Right forelimb (tissue), 1 donor: ENCODE data around the gene NTRK2.

Experiments
- DNase-seq: peaks from one replicate; pipeline ENCODE4 v3.0.0-alpha.2; 2018

NTRK2 gene

DNA sequence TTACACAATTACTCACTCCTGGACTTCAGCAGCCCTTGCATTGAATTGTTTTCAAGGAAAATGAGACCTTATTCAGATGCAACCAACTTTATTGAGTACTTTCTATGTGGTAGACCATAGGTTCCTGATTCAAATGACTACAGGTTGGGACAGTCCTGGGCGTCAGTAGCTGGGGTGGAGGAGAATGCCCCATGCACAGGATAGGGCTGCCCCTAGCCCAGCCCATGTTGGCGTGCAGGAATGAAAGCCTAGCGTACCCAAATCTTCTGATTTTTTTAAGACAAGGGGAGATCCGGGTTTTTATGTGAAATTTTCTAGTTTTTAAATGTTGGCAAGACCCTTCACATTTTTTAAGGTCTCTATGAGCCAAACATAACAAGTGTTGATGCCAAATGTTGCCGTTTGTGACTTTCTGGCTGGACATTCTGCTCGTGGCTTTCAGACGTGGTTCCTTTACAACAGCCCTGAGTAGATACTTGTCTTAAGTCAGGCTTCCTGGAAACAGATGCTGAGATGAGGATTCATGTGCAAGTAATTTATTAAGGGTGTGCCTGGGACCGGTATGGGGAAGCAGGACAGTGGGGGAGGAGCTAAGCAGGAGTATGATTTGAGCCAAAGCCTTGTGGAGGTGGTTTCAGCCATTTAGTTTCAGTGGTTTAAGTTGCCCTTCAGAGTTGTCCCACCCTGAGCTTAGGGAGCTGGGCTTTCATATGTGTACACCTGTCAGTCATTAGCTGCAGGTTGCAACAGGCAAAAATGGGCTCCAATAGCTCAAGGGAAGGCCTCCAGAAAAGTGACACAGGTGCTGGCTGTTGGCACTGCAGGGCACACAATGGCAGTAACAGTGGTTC, 154.1 kb downstream of the NTRK2 start:
- no peak for DNase-seq

DNA sequence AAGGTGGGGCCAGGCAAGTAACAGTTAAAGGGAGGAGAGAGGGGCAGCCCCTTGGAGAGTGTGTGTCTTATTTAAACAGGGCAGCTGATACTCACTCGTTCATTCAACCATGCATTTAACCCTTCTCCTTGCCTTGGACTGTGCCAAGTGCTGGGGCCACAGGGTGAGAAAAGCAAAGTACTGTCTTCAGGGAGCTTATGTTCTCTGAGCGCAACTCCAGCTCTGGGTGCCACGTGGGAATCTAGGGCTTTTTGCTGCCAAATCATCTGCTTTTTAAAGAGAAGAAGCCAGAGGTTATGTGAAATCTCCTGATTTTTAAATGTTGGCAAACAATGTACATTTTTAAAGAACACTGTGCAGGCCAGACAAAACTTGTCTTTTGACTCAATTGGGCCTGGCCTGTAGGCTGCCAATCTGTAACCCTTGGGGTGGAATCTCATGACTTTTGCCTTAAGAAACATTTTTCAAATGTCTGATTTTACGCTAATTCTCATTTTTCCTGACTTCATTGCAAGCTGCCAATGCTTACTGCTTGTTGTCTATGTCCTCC, 157.8 kb downstream of the NTRK2 start:
- no peak for DNase-seq

DNA sequence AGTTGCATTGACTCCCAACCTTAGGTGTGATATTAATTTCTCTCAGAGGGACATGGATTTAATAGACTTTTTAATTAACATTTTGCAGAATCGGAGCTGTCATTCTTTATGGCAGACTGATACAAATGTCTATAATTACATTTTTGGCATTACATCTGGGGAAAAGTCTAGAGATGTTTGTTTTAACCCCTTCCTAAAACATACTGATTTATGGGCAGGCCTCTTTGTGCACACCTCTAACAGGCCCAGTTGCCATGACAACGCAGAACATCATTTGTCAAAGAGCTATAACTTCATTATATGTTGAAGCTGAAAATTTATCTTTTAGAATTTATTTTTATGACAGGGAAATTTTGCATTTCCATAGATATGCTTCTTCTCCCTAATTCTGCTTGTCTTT, 158.5 kb downstream of the NTRK2 start:
- DNase-seq: no peak

DNA sequence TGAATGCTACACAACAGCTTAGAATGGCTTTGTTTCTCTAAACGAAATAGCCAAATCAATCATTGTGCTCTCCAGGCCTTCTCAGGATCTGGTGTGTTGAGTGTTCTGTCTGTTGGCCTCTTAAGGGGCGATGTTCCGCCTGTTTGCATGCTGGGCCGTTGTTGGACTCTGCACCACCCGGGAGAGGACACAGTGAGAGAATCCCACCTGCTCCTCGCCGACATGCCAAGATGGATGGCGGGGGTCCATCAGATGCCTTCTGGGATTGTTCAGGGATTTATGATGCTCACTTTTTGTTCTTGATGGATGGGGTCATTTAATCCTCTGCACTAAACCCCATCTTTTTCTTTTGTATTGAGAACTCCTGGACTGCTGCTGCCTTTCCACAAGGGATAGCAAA, 159.9 kb downstream of the NTRK2 start:
- no peak for DNase-seq

DNA sequence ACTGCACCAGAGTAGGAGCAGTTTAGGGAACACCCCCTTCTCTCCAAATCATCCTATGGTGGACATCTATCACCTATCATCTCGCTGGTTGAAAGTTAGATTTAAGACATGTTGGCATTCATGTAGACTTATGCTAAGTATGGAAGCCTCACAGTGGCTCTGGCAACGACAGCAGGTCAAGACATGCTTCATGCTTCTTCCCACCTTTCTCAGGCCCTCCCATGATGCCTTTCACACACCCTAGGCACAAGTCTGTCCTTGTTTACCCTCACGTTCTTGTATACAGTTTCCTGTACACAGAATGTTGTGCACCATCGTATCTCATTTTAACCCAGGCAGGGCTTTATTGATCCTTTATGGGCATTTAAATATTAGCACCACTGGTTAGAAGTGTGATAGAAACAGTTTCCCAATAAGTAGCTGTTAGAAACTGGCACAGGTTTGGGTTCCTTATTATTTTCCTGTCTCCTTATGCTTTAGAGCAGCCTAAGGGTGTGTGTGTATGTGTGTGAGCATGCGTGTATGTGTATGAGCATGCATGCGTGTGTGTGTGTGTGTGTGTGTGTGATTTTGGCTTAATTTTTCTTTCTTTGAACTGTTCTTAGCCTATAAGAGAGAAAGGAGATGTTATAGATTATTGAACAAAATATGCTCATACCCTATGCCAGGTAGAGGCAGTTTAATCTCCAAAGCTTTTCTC, 160.6 kb downstream of the NTRK2 start:
- no peak for DNase-seq

DNA sequence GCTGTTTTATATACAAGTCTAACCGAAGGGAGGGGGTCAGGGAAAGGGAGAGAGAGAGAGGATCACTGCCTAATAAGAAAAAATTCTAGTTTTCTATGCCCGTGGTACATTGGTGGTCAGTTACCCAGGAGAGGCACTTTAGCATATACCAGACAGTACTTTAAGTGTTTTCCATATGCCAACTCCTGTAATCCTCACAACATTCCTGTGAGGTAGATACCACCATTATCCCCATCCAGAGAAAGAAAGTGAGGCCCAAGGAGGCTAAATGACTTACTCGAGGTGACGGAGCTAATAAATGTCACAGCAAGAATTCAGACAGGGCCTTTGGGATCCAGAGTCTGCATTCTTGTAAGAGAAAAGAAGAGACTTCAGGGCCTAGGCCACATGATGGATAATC, 161.8 kb downstream of the NTRK2 start:
- no peak for DNase-seq

DNA sequence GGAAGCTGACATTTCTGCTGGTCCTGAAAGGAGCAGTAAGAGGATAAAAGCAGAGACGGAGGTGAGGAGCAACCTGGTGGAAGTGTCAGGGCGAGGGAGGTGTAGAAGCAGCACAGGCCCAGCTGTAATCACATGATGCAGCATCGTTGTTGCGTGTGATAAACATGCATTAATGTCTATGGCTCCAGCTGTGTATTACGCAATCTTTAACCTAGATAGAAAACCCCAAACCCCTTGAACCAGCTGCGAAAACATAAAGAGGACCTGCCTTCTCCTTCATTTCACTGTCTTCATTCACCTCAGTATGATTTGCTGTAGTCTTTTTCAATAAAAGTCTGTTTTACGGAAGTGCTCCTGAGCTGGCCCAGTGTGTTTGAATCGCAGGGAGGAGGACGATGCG, 162.9 kb downstream of the NTRK2 start:
- no peak for DNase-seq

DNA sequence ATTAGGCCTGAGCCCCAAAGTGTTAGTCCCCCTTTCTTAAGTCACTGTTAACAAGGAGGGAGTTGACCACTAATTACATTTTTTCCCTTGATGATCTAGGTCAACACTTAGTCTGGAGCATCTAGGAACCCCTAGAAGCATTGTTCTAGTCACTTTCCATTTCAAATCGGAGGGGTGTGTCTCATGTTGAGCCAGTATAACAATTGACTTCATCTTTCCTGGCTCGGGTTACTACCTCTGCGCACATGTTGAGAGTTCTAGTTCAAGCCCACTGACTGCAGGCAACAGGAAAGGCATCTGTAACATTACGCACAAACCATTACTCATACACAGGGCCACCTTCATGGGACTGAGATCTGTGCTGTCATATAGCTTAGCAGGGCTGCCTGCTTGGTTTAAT, 164.9 kb downstream of the NTRK2 start:
- no peak for DNase-seq

DNA sequence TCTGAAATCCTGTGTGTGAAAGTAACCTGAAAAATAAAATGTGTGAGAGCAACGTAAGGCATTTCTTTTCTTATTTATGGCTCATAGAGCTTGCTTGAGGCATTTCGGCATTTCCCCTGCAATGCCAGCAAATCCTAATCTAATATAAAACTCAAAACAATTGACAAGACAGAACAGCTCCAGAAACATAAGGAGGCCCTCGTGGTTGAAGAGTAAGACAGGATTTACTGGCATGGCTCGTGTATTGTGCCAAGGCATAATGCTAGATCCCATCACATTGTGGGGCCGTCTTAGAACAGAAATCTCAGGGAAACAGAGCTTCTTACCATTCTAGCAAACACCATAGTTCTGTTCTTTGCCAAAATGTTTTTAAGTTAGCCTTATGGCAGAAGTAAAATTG, 166.2 kb downstream of the NTRK2 start:
- DNase-seq: no peak

DNA sequence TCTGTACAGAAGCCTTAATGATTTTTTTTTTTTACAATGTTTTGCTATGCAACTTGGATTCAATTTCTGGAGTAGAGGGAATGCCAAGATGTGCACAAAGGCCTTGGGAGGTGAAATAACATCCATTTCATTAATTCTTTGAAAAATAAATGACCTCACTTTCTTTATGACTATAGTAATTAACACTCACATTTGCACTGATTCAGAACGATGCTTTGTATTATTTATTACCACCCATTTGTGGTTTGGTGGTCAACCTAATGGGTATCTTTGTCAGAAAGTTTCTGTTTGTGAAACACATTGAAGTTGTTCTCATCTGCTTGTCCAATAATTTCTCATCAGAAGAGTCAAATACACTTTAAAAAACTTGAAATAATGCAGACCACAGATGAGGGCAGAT, 169.3 kb downstream of the NTRK2 start:
- no peak for DNase-seq

DNA sequence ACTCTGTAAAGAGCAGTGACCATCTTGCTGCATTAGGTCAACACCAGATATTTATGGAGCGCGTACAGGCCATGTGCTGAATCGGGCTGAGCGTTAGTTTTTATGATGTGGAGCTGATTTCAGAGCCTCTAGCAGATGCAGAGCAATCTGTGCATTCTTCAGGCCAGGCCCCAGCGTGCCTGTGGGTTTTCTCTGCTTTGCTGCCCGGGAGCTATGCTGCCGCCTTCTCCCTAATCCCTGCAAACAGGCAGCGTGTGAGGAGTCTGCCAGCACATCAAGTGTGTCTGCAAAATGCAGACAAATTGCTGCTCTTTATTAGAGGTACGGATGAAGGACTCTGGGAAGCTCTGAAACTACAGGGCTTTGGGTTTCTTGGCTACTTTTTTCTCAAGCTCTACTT, 170.0 kb downstream of the NTRK2 start:
- DNase-seq: peak; percentile 67

DNA sequence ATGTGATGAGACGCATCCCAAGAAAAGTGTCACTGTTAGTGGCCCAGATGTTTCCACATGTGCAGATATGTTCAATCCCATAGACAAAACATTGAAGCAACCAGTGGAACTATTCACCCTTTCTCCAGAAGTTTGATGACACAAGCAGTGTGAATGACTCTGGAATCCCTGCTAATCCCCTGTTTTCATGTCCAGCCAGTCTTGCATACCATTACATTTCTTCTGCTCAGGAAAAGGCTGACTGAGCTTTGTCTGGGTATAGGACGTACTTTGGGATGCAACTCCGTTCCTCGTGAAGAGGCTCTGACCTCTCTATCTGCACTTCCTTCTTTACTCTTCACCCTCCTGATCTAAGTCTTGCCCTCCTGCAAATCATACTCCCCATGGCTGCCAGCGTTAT, 172.4 kb downstream of the NTRK2 start:
- DNase-seq: no peak

DNA sequence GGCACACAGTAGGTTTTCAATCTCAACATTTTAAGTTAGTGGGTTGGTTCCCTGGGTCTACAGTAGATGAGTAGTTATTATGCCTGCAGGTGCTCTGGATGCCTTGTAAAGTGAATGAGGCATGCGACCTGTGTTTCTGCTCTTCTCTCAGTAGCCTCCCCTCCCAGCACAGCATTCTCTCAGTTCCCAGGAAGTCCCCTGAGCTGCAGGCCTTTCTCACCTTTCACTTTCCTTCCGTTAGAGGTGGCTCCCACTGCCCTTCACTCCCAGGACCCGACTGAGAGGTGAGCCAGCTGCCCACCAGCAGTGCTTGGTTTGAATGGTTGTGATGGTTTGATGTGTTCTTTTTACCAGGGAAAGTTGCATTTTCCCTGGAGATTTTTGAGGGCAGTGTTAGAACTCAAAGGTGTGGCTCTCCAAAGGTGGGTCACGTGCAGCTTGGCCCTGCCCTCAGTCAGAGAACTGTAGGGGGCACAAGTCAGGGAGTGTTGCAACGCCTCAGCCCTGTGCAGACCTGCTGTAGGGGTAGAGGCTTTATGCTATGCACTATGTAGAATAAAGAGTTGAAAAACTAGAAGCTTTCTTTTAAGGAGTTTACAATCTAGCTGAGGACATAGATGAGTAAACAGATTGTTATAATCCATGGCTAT, 173.8 kb downstream of the NTRK2 start:
- DNase-seq: no peak

DNA sequence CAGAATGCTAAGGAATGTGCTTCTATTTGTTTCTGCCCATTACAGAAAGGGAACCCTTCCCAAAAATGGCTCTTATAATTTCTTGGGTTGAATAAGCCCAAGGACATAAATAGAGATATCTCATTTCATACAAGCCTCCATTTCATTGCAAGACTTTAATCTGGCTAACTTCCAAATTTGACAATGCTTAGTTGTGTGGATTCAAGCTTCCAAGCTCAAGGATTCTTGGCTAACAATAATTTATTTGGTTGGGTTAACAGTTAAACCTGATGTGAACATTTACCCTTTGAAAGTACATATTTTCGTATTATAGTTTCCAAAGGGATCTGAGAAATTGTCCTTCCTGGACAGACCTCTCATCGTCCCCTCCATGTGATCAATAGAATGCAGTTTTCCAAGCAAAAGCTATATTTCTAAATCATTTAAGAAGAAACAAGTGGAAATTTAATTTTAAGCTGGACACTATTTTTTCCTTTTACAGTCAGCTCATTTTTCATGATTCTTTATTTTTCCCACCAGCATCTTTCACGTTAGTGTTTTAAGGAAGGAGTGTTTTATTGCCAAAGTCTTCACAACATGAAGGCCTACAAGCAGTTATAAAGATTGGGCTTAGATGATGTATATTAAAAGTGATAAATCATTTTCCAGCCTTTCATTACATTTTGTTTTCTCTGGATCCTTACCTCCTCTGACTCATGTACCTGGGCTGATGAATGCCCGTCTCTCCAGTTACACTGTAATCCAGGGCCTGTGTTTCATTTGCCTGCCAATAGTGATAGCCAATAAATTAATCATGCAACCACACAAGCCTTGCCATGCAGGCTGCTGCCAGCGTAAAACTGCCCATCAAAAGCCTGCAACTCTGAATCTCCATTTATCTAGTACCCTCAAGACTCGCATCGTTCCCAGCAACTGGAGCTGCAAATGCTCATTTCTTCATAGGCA, 176.7 kb downstream of the NTRK2 start:
- peak; percentile 47 for DNase-seq

DNA sequence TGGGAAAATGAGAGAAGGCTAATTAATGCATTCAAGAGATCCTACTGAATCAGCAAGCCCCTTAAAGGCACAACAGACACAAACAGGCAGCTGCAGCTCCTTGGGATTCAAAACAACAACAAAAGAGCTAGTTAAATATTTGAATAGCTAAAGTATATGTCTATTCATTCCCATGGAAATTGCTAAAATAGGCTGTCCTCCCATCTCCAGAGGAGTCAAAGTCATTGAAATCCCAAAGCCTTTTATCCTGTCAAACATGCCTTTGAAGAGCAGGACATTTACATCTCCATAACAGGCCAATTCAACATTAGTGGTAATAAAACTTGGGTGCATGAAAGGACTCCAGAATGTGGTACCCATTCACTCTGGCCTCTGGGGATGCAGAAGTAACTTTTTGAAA, 177.4 kb downstream of the NTRK2 start:
- DNase-seq: no peak

DNA sequence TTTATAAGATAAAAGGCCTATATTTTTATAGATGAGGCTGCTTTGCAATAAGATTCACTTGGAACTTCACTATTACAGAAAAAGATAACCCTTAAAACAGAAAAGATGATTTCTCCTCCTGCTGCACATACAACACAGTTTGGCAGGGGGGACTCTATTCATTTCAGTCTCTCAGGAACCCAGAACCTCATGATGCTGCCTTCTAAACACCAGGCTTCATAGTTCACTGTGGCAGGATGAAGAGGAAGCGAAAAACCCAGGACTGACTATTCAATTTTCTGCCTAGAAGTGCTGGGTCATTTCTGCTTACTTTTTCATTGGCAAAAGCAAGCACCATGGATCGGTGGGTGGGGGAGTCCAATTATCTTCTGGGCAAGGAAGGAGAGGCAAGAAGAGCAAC, 179.5 kb downstream of the NTRK2 start:
- no peak for DNase-seq

DNA sequence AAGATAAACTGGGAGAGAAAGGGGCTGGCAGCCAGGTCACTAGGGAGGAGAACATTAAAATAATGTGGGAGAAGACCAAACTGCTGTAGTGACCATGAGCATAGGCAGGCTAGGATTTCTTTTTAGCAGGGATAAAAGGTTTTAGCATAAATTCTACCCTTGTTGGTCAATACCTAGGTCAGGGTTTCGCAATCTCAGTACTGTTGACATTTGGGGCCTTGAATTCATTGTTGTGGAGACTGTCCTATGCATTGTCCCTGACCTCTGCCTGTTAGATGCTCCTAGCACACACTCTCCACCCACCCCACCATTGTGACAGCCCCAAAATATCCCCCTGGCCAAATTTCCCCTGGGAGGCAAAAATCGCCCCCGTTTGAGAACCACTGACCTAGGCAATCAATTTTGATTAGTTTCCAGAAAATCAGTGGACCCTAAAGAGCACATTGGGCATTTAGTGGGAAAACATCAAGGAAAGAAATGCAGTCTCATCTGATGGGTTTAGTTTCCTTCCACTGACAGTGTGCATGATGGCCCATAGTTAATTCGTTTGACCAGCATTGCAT, 181.4 kb downstream of the NTRK2 start:
- no peak for DNase-seq

DNA sequence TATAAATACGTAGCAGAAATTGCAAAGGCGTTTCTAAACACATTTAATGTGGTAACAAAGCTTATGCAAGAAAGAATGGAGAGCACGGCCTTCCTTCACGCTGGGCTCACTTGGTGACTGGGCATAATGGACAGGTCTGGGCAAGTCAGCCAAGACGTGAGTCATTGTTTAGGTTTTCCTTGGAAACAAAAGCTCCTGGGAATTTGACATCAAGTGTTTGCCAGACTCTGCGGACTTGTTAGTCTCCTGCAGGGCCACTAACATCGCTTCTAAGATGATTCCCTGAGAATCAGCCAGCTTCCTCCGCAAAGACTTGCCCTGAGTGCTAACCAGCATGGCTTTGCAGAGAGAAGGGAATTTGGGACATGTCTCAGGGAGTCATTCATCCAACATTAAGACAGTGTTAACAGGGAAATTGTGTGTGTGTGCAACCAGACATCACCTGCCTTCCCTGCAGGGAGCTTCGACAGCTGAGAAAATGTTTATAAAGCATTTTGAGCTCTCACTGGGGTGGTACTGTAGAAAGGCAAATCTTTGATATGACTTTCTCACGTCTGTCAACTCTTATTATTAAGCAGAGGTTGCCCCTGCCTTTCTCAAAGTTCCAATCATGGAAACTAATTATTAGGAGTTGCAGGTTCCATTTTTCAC, 182.5 kb downstream of the NTRK2 start:
- no peak for DNase-seq

DNA sequence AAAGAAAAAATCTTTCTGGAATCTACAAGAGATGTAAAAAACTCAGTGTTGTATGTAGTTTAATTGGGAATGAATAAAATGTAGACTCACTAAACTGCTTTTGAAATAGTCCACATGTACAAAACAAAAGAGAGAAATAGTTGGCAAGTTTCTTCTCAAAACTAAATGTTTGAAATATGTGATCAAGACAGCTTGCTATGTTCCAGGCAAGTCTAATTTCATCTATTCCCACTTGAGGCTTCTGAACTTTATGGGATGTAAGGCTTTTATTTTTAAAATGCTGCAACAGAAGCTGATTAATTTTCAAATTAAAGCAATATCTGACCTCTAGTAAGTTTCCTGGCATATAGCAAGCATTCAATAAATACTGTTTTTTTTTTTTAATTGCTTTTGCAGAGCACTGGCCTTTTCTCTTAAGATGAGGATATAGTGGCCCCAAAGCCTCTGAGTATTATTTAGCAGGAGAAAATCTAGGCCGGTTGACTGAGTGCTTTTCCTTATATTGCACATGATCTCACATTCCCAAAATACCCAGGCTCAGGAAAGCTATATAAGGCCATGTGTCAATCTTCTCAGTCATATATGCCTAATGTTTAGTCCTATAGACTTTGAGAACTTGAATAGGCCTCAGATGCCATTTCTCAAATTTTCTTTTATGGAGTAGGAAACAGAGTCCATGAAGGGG, 183.2 kb downstream of the NTRK2 start:
- DNase-seq: no peak

DNA sequence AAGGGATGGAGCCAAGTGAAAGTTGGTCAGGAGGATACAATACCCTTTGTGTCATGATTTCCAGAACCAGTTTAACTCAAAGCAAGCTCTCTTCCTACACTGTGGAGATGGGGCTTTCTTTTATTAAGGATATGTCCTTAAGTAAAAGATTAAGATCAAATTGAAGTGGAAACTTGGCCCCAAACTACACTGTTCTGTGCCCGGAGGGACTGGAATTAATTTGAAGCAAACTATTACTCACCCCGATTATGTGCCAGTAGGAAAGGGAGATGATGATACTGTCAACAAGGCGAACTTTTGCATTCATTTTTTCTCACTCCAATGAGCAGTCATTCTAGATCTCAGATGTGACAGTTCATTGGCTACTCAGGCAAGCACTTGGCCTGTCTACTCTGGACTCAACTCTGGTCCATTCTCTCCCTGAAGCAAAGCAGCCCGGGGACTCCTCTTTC, 186.7 kb downstream of the NTRK2 start:
- peak; percentile 73 for DNase-seq

DNA sequence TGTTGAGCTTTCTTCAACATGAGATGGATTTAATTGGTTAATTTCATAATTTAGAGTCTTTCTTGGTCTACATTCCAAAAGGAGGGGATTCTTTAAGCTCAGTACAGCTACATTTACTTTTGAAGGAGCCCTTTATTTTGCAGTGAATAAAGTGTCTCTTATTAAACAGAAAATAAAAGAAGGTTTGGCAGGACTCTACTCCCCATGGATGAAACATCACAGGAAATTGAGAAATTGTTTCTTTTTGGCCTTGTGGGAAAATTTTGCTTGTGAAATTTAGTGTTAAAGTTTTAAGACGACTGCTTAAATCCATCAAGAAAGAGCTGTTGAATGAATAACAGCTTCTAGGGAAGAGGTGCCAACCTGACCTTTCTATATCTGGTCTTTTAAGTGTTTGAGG, 187.7 kb downstream of the NTRK2 start:
- DNase-seq: no peak
